IMR-90 (cell line): ENCODE measurements around the gene C9orf50. TPM values are rescaled to one million over a fixed set of nuclear protein-coding genes. Genes with fewer than 3 reads are reported as not detected.
A peak's percentile ranks its signal among the peaks of the same experiment; 100 is the strongest.

ENCODE experiments used
- ATAC-seq: fragments of 200-7000 bp; cut with Tn5 transposase; 2 replicates; pipeline ENCODE4 v1.9.1; 2020; ENCODE audit warnings: low read depth, mild to moderate bottlenecking, moderate library complexity
- BruUV-seq: library from RNA; stranded (reverse); fragments of 400-500 nt; replicated peaks from 2 replicates; lab custom pipeline; 2021; lab: Mats Ljungman, UMichigan
- CTCF ChIA-PET: fragments of 300-600 bp; formaldehyde crosslinking; extraction: SDS; loops from one replicate; lab custom pipeline; 2021; ENCODE audit warnings: antibody characterized with exemption; lab: Yijun Ruan, JAX
- POLR2A ChIA-PET: fragments of 300-600 bp; sonication (Branson Sonifier 250); formaldehyde crosslinking; loops from one replicate; lab custom pipeline; 2022; ENCODE audit warnings: antibody characterized with exemption; ENCODE audit not compliant: unreplicated experiment; lab: Charles Lee
- DNase-seq: peaks from one replicate; pipeline ENCODE4 v3.0.0; 2013
- H2AFZ ChIP-seq: replicated peaks from 2 replicates; pipeline ENCODE3; 2013; ENCODE audit warnings: low read length, mild to moderate bottlenecking; ENCODE audit not compliant: poor library complexity
- H2AK5ac ChIP-seq: 2 replicates; pipeline ENCODE4 v1.6.1; 2013; ENCODE audit warnings: low read depth, low read length, inconsistent platforms
- H2AK9ac ChIP-seq: replicated peaks from 2 replicates; pipeline ENCODE3; 2013; ENCODE audit warnings: mild to moderate bottlenecking, low read depth, low read length, moderate library complexity; ENCODE audit not compliant: poor library complexity
- H2BK120ac ChIP-seq: 2 replicates; pipeline ENCODE4 v1.6.1; 2013; ENCODE audit warnings: low read depth, low read length, inconsistent platforms
- H2BK15ac ChIP-seq: 3 replicates; pipeline ENCODE4 v1.6.1; 2013; ENCODE audit warnings: low read depth, low read length, inconsistent platforms
- H2BK20ac ChIP-seq: 2 replicates; pipeline ENCODE4 v1.6.1; 2013; ENCODE audit warnings: low read depth, mild to moderate bottlenecking, inconsistent platforms, low read length, moderate library complexity
- H2BK5ac ChIP-seq: 2 replicates; pipeline ENCODE4 v1.6.1; 2013; ENCODE audit warnings: mild to moderate bottlenecking, low read depth, low read length, inconsistent platforms; ENCODE audit not compliant: poor library complexity, severe bottlenecking
- H3K14ac ChIP-seq: replicated peaks from 2 replicates; pipeline ENCODE4 v1.6.1; 2013; ENCODE audit warnings: low read depth, low read length, inconsistent platforms
- H3K18ac ChIP-seq: 2 replicates; pipeline ENCODE4 v1.6.1; 2013; ENCODE audit warnings: low read depth, low read length, control low read depth
- H3K23ac ChIP-seq: 2 replicates; pipeline ENCODE4 v1.6.1; 2013; ENCODE audit warnings: low read depth, low read length, inconsistent platforms
- H3K27ac ChIP-seq: 2 replicates; pipeline ENCODE4 v1.5.1; 2013; ENCODE audit warnings: mild to moderate bottlenecking, control low read depth, low read length; ENCODE audit not compliant: insufficient read depth
- H3K27me3 ChIP-seq: 2 replicates; pipeline ENCODE4 v1.6.1; 2013; ENCODE audit warnings: low read length; ENCODE audit not compliant: control insufficient read depth, insufficient read depth
- H3K36me3 ChIP-seq: 2 replicates; pipeline ENCODE4 v1.6.1; 2013; ENCODE audit warnings: low read length, mixed read lengths; ENCODE audit not compliant: control insufficient read depth, insufficient read depth
- H3K4ac ChIP-seq: 2 replicates; pipeline ENCODE4 v1.6.1; 2013; ENCODE audit warnings: low read depth, low read length, inconsistent platforms
- H3K4me1 ChIP-seq: 2 replicates; pipeline ENCODE4 v1.6.1; 2013; ENCODE audit warnings: low read length, mixed read lengths; ENCODE audit not compliant: control insufficient read depth, insufficient read depth
- H3K4me2 ChIP-seq: 2 replicates; pipeline ENCODE4 v1.6.1; 2013; ENCODE audit warnings: low read depth, mild to moderate bottlenecking, control low read depth, low read length, moderate library complexity
- H3K4me3 ChIP-seq: 2 replicates; pipeline ENCODE4 v1.5.1; 2013; ENCODE audit warnings: low read depth, mild to moderate bottlenecking, control low read depth, low read length, moderate library complexity; ENCODE audit not compliant: insufficient read depth
- H3K56ac ChIP-seq: 2 replicates; pipeline ENCODE4 v1.6.1; 2013; ENCODE audit warnings: low read length, inconsistent platforms; ENCODE audit not compliant: insufficient read depth; ENCODE audit errors: extremely low read depth
- H3K79me1 ChIP-seq, 2 experiments: 2 replicates each; pipeline ENCODE4 v1.6.1; 2013; ENCODE audit warnings: low read length in 2 of 2, inconsistent platforms in 1 of 2, low read depth in 1 of 2
- H3K9ac ChIP-seq: 2 replicates; pipeline ENCODE4 v1.6.1; 2013; ENCODE audit warnings: low read depth, low read length, control low read depth
- H3K9me1 ChIP-seq: 2 replicates; pipeline ENCODE4 v1.6.1; 2013; ENCODE audit warnings: low read length, inconsistent platforms; ENCODE audit not compliant: insufficient read depth
- H3K9me3 ChIP-seq: 2 replicates; pipeline ENCODE4 v1.6.1; 2013; ENCODE audit warnings: low read length; ENCODE audit not compliant: control insufficient read depth, insufficient read depth
- H4K20me1 ChIP-seq: 2 replicates; pipeline ENCODE4 v1.6.1; 2013; ENCODE audit warnings: low read length, inconsistent platforms; ENCODE audit not compliant: insufficient read depth
- H4K5ac ChIP-seq: 2 replicates; pipeline ENCODE4 v1.6.1; 2013; ENCODE audit warnings: mild to moderate bottlenecking, low read depth, low read length, control low read depth
- H4K8ac ChIP-seq, 2 experiments: 2 replicates each; pipeline ENCODE4 v1.6.1; 2013; ENCODE audit warnings: low read depth in 2 of 2, low read length in 2 of 2, control low read depth in 1 of 2, inconsistent platforms in 1 of 2
- H4K91ac ChIP-seq: 2 replicates; pipeline ENCODE4 v1.6.1; 2013; ENCODE audit warnings: low read depth, low read length, inconsistent platforms; ENCODE audit not compliant: insufficient read depth
- BHLHE40 ChIP-seq: fragments of 150-350 bp; IDR thresholded peaks from 2 replicates; pipeline ENCODE4 v1.6.1; 2016; ENCODE audit warnings: mild to moderate bottlenecking, low read depth, low read length
- CEBPB ChIP-seq: IDR thresholded peaks from 2 replicates; pipeline ENCODE4 v1.6.1; 2012; ENCODE audit warnings: low read depth, low read length, improper control_type of control experiment
- ELK1 ChIP-seq: fragments of 150-350 bp; IDR thresholded peaks from 2 replicates; pipeline ENCODE4 v1.6.1; 2016; ENCODE audit warnings: low read depth, mild to moderate bottlenecking, low read length, moderate library complexity, borderline replicate concordance
- FOS ChIP-seq: fragments of 150-350 bp; IDR thresholded peaks from 2 replicates; pipeline ENCODE4 v1.6.1; 2016; ENCODE audit warnings: low read depth, low read length
- MXI1 ChIP-seq: IDR thresholded peaks from 2 replicates; pipeline ENCODE4 v1.6.1; 2012; ENCODE audit warnings: low read depth, mild to moderate bottlenecking, low read length, moderate library complexity, borderline replicate concordance
- NFE2L2 ChIP-seq: fragments of 150-350 bp; IDR thresholded peaks from 2 replicates; pipeline ENCODE4 v1.6.1; 2016; ENCODE audit warnings: low read depth, mild to moderate bottlenecking, low read length
- POLR2A ChIP-seq: IDR thresholded peaks from 2 replicates; pipeline ENCODE4 v1.6.1; 2012; ENCODE audit warnings: mild to moderate bottlenecking, low read depth, low read length
- RAD21 ChIP-seq: IDR thresholded peaks from 2 replicates; pipeline ENCODE4 v1.6.1; 2012; ENCODE audit warnings: low read length, improper control_type of control experiment
- RCOR1 ChIP-seq: IDR thresholded peaks from 2 replicates; pipeline ENCODE4 v1.6.1; 2012; ENCODE audit warnings: mild to moderate bottlenecking, low read length, improper control_type of control experiment; ENCODE audit not compliant: insufficient replicate concordance
- RFX5 ChIP-seq: IDR thresholded peaks from 2 replicates; pipeline ENCODE4 v1.8.0; 2012; ENCODE audit warnings: low read depth, mild to moderate bottlenecking, low read length, moderate library complexity
- SMC3 ChIP-seq: fragments of 150-350 bp; IDR thresholded peaks from 2 replicates; pipeline ENCODE4 v1.6.1; 2016; ENCODE audit warnings: low read depth, mild to moderate bottlenecking, antibody characterized with exemption, low read length, moderate library complexity
- WGBS, 2 experiments: methylation state at CpG; one replicate each; pipeline versions ENCODE4 v1.1.5 to v1.1.7; 2013; ENCODE audit warnings: missing lambda C conversion rate in 2 of 2; ENCODE audit not compliant: insufficient read length in 1 of 2; ENCODE audit errors: extremely low coverage in 2 of 2; 5-methylcytosine and 5-hydroxymethylcytosine counted together
- dilution Hi-C: fragments of 300-500 bp; cut with HindIII; formaldehyde crosslinking; loops from one replicate; pipeline ENCODE4 v1.14.3; 2018; ENCODE audit warnings: low sequenced_read_pairs; ENCODE audit not compliant: unreplicated experiment
- in situ Hi-C: fragments of 300-500 bp; cut with MboI; formaldehyde crosslinking; loops from 3 replicates; pipeline ENCODE4 v1.14.3; 2019; ENCODE audit warnings: low sequenced_read_pairs, inconsistent platforms, mixed read lengths
- intact Hi-C: fragments of 100-400 bp; cut with micrococcal nuclease; formaldehyde crosslinking; loops from 2 replicates; pipeline ENCODE4 v1.10.0; 2022
- polyA plus RNA-seq, 3 experiments: library from polyadenylated mRNA; depleted of rRNA; stranded (reverse); fragments of >200 nt; gene quantifications; 2 replicates each; pipeline ENCODE4 v1.2.3, GENCODE V29; 2012; ENCODE audit warnings: low replicate concordance in 1 of 3
- total RNA-seq: library from RNA; depleted of rRNA; stranded (reverse); fragments of >200 nt; gene quantifications from 2 replicates; pipeline ENCODE4 v1.2.3, GENCODE V29; 2012
- TF ChIP-seq, protein P1 (sequence below): conservative IDR thresholded peaks from 2 replicates; pipeline ENCODE4 v1.5.1; 2012; ENCODE audit warnings: mild to moderate bottlenecking, low read depth, low read length, improper control_type of control experiment
- TF ChIP-seq, protein P2 (sequence below): fragments of 150-350 bp; IDR thresholded peaks from 2 replicates; pipeline ENCODE4 v1.6.1; 2017; ENCODE audit warnings: mild to moderate bottlenecking, antibody characterized with exemption, low read length, low read depth

The C9orf50 gene
- total and polyA plus RNA-seq, 2 of the 4 experiments (the other 2 are of a cell fraction) = 0.09 TPM; not detected in 1

DNA sequence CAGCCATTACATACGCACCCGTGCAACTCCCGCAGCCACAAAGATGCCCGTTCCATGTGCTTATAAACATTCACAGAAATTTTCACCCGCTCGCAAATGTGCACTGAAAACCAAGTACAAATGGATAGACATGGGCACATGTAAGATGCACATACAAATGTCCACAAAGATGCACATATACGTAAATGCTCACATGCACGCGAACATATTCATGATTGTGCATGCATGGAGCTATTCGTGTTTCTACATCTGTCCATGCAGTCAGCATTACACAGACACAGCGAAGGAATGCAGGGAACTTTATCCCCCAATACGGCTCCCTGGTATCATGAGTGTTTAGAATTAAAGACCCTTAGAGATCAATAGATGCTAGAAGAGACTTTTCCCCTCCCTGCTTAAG, 58.4 kb downstream of the C9orf50 start:
- H4K8ac ChIP-seq = peak overlapping the region; percentile 6 to 71; a peak in 2 of 4 replicates
- no peak overlapping the region for H3K4me2 ChIP-seq
- H3K56ac ChIP-seq = no peak overlapping the region
- H3K18ac ChIP-seq = no peak overlapping the region
- peaks cover 0 to 8% of the 10 kb centered on the region in 2 experiments; a peak in 1 of 4 replicates for H3K79me1 ChIP-seq
- dilution Hi-C loops = no loop called here
- intact Hi-C loops = no loop called here
- in situ Hi-C loops = no loop called here
- no peaks in the 10 kb centered on the region for H3K9me3 ChIP-seq
- CTCF ChIA-PET = no interaction called here
- no peak overlapping the region for H2BK5ac ChIP-seq
- no peak overlapping the region; the same call in 1 of the 2 replicates for H2BK120ac ChIP-seq
- H3K9ac ChIP-seq = no peak overlapping the region
- H3K36me3 ChIP-seq = no peaks in the 10 kb centered on the region
- H3K14ac ChIP-seq = peak overlapping the region; percentile 55; the same call in 1 of the 2 replicates
- no peak overlapping the region for H2BK20ac ChIP-seq
- DNase-seq = no peak
- H2AK9ac ChIP-seq = no peak overlapping the region
- H3K4me3 ChIP-seq = no peak overlapping the region
- no peaks in the 10 kb centered on the region for H3K27me3 ChIP-seq
- 68% methylated on average over 5 of the region's 12 CpGs; no CpG with 5 or more reads in 1 of the 2 experiments for WGBS, 2 experiments
- peaks cover 19% of the 10 kb centered on the region for H3K4me1 ChIP-seq
- H3K4ac ChIP-seq = peak overlapping the region; percentile 78; the same call in 1 of the 2 replicates
- BruUV-seq = no TSS peak
- POLR2A ChIA-PET = interaction anchor here (0.6 kb wide), 1 partner anchor 1407 kb away, joined by 6 read pairs; no protein-coding TSS in a partner anchor
- H2BK15ac ChIP-seq = no peak overlapping the region
- no peak overlapping the region for H3K27ac ChIP-seq
- no peak overlapping the region for H2AFZ ChIP-seq
- ATAC-seq = no peak
- no peak for TF ChIP-seq RCOR1
- TF ChIP-seq POLR2A = no peak
- no peak for TF ChIP-seq SMC3
- TF ChIP-seq RFX5 = no peak
- no peak for TF ChIP-seq BHLHE40
- no peak for TF ChIP-seq FOS
- no peak for TF ChIP-seq MXI1
- TF ChIP-seq, protein P1, sequence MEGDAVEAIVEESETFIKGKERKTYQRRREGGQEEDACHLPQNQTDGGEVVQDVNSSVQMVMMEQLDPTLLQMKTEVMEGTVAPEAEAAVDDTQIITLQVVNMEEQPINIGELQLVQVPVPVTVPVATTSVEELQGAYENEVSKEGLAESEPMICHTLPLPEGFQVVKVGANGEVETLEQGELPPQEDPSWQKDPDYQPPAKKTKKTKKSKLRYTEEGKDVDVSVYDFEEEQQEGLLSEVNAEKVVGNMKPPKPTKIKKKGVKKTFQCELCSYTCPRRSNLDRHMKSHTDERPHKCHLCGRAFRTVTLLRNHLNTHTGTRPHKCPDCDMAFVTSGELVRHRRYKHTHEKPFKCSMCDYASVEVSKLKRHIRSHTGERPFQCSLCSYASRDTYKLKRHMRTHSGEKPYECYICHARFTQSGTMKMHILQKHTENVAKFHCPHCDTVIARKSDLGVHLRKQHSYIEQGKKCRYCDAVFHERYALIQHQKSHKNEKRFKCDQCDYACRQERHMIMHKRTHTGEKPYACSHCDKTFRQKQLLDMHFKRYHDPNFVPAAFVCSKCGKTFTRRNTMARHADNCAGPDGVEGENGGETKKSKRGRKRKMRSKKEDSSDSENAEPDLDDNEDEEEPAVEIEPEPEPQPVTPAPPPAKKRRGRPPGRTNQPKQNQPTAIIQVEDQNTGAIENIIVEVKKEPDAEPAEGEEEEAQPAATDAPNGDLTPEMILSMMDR = no peak
- TF ChIP-seq, protein P2, sequence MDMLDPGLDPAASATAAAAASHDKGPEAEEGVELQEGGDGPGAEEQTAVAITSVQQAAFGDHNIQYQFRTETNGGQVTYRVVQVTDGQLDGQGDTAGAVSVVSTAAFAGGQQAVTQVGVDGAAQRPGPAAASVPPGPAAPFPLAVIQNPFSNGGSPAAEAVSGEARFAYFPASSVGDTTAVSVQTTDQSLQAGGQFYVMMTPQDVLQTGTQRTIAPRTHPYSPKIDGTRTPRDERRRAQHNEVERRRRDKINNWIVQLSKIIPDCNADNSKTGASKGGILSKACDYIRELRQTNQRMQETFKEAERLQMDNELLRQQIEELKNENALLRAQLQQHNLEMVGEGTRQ = no peak
- TF ChIP-seq ELK1 = no peak
- no peak for TF ChIP-seq RAD21
- no peak for TF ChIP-seq CEBPB
- no peak for TF ChIP-seq NFE2L2
- H3K23ac ChIP-seq = no peak overlapping the region
- H2AK5ac ChIP-seq = no peak overlapping the region
- peaks cover 6% of the 10 kb centered on the region; the same call in 1 of the 2 replicates for H3K9me1 ChIP-seq
- H4K20me1 ChIP-seq = no peaks in the 10 kb centered on the region
- no peak overlapping the region; the same call in 1 of the 2 replicates for H4K5ac ChIP-seq
- 0 out of 2 replicates have a peak overlapping the region, but pooled peaks have one; percentile 35 for H4K91ac ChIP-seq
